ENCODE measurements around the gene TTLL8. TPM values are rescaled to one million over a fixed set of nuclear protein-coding genes. Genes with fewer than 3 reads are reported as not detected.

TTLL8 gene
- total and polyA plus RNA-seq, 4 donors, result not detected

- no peak for DNase-seq (ENCODE audit: low spot score)
- no peak overlapping the region for H3K4me3 ChIP-seq (ENCODE audit: low read depth in 1 of 3, low read length in 3 of 3)
- H3K9me3 ChIP-seq (ENCODE audit: control insufficient read depth in 4 of 4, low read length in 3 of 4), result no peaks in the 10 kb centered on the region
- no peaks in the 10 kb centered on the region for H3K27me3 ChIP-seq (ENCODE audit: control insufficient read depth in 4 of 4, insufficient read depth in 4 of 4, low read length in 3 of 4)
- no peaks in the 10 kb centered on the region for H3K4me1 ChIP-seq (ENCODE audit: control insufficient read depth in 4 of 4, insufficient read depth in 4 of 4, low read length in 3 of 4)
- no peaks in the 10 kb centered on the region for H3K36me3 ChIP-seq (ENCODE audit: control insufficient read depth in 4 of 4, insufficient read depth in 3 of 4, low read depth in 1 of 4, low read length in 3 of 4)
- no peak for TF ChIP-seq JUND (IDR thresholded peaks at IDR 0.05)
- TF ChIP-seq RAD21 (IDR thresholded peaks at IDR 0.05), result no peak
- TF ChIP-seq, protein P1, sequence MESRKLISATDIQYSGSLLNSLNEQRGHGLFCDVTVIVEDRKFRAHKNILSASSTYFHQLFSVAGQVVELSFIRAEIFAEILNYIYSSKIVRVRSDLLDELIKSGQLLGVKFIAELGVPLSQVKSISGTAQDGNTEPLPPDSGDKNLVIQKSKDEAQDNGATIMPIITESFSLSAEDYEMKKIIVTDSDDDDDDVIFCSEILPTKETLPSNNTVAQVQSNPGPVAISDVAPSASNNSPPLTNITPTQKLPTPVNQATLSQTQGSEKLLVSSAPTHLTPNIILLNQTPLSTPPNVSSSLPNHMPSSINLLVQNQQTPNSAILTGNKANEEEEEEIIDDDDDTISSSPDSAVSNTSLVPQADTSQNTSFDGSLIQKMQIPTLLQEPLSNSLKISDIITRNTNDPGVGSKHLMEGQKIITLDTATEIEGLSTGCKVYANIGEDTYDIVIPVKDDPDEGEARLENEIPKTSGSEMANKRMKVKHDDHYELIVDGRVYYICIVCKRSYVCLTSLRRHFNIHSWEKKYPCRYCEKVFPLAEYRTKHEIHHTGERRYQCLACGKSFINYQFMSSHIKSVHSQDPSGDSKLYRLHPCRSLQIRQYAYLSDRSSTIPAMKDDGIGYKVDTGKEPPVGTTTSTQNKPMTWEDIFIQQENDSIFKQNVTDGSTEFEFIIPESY (IDR thresholded peaks at IDR 0.05), result no peak
- TF ChIP-seq CTCF (IDR thresholded peaks at IDR 0.05; ENCODE audit: low read depth, low read length, missing input control), result no peak
- TF ChIP-seq EGR1 (IDR thresholded peaks at IDR 0.05; ENCODE audit: low read depth in 2 of 2), result no peak
- no peak for TF ChIP-seq FOXA2 (IDR thresholded peaks at IDR 0.05)
- TF ChIP-seq SP1 (IDR thresholded peaks at IDR 0.05), result no peak
- TF ChIP-seq ATF3 (IDR thresholded peaks at IDR 0.05), result no peak
- no peak for TF ChIP-seq NR2F2 (IDR thresholded peaks at IDR 0.05)
- no peak for TF ChIP-seq MAX (IDR thresholded peaks at IDR 0.05)
- no peak for TF ChIP-seq FOXA1 (IDR thresholded peaks at IDR 0.05)
- TF ChIP-seq RXRA (IDR thresholded peaks at IDR 0.05), result no peak
- no peak for TF ChIP-seq TAF1 (conservative IDR thresholded peaks at IDR 0.05)
- no peak for TF ChIP-seq HNF4A (conservative IDR thresholded peaks at IDR 0.05)
- no peak for TF ChIP-seq GABPA (IDR thresholded peaks at IDR 0.05 in 1 of 2, conservative IDR thresholded peaks at IDR 0.05 in 1 of 2)
- H3K27ac ChIP-seq (ENCODE audit: low read depth in 1 of 2, low read length in 2 of 2), result no peak overlapping the region
- WGBS, result 84% methylated on average over 35 of the region's 35 CpGs
- H3K9ac ChIP-seq (ENCODE audit: low read depth in 1 of 2, low read length in 2 of 2), result no peak overlapping the region
Measured at GRCh38 chr22:50045211-50046018, 12.7 kb downstream of the TTLL8 start.

DNA sequence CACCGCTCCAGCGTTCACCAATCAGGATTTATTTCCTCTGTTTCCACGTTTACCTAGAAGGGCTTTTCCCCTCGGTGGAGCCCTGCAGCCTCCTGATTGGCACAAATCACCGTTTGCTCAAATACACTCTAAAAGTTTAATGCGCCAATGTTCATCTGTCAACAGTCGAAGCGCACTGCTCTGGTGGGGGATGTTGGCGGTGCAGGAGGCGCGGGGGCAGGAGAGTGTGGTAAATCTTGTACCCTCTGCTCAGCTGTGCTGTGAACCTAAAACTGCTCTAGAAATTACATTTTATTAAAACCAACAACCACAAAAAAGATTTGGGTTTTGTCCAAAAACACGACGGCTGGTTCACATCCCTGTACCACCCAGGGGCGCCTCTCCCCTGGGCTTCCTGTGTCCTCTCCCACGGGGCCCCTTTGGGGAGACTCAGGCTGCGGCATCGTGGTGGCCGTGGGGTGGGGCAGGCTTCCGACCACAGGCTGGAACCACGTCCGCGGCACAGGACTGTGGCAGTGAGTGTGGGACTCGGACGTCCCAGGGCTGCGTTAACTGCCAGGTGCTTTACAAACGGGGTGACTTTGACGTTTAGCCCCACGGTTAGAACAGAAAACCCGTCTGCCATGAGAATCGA, 13.5 kb downstream of the TTLL8 start:
- TF ChIP-seq, protein P1 (IDR thresholded peaks at IDR 0.05), result no peak
- TF ChIP-seq MAX (IDR thresholded peaks at IDR 0.05) (no peak), RAD21 (IDR thresholded peaks at IDR 0.05) (no peak)
- TF ChIP-seq, protein P2, sequence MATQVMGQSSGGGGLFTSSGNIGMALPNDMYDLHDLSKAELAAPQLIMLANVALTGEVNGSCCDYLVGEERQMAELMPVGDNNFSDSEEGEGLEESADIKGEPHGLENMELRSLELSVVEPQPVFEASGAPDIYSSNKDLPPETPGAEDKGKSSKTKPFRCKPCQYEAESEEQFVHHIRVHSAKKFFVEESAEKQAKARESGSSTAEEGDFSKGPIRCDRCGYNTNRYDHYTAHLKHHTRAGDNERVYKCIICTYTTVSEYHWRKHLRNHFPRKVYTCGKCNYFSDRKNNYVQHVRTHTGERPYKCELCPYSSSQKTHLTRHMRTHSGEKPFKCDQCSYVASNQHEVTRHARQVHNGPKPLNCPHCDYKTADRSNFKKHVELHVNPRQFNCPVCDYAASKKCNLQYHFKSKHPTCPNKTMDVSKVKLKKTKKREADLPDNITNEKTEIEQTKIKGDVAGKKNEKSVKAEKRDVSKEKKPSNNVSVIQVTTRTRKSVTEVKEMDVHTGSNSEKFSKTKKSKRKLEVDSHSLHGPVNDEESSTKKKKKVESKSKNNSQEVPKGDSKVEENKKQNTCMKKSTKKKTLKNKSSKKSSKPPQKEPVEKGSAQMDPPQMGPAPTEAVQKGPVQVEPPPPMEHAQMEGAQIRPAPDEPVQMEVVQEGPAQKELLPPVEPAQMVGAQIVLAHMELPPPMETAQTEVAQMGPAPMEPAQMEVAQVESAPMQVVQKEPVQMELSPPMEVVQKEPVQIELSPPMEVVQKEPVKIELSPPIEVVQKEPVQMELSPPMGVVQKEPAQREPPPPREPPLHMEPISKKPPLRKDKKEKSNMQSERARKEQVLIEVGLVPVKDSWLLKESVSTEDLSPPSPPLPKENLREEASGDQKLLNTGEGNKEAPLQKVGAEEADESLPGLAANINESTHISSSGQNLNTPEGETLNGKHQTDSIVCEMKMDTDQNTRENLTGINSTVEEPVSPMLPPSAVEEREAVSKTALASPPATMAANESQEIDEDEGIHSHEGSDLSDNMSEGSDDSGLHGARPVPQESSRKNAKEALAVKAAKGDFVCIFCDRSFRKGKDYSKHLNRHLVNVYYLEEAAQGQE (IDR thresholded peaks at IDR 0.05), result no peak
- H3K9ac ChIP-seq (ENCODE audit: low read depth in 1 of 2, low read length in 2 of 2), result no peak overlapping the region
- no peaks in the 10 kb centered on the region for H3K27me3 ChIP-seq (ENCODE audit: control insufficient read depth in 4 of 4, insufficient read depth in 4 of 4, low read length in 3 of 4)
- peaks cover 0 to under 1% (median 0%) of the 10 kb centered on the region in 4 donors for H3K9me3 ChIP-seq (ENCODE audit: control insufficient read depth in 4 of 4, low read length in 3 of 4)
- 71% methylated on average over 30 of the region's 30 CpGs for WGBS
- no peak overlapping the region for H3K4me3 ChIP-seq (ENCODE audit: low read depth in 1 of 3, low read length in 3 of 3)
- no peak for DNase-seq (ENCODE audit: low spot score)
- H3K36me3 ChIP-seq (ENCODE audit: control insufficient read depth in 4 of 4, insufficient read depth in 3 of 4, low read depth in 1 of 4, low read length in 3 of 4), result no peaks in the 10 kb centered on the region
- no peaks in the 10 kb centered on the region for H3K4me1 ChIP-seq (ENCODE audit: control insufficient read depth in 4 of 4, insufficient read depth in 4 of 4, low read length in 3 of 4)
- no peak overlapping the region for H3K27ac ChIP-seq (ENCODE audit: low read depth in 1 of 2, low read length in 2 of 2)
